ENCODE measurements around the gene SCAMP1.

- TF ChIP-seq CTCF (conservative IDR thresholded peaks at IDR 0.05; ENCODE audit: low read length) (no peak), EZH2phosphoT487 (IDR thresholded peaks at IDR 0.05; ENCODE audit: borderline replicate concordance, low read depth, low read length) (no peak)
Observed at GRCh38 chr5:78447775-78448424, 87.5 kb downstream of the SCAMP1 start.

All from OCI-LY7 (cell line).